Measurements from ENCODE around the gene INPP5A. TPM values are rescaled to one million over a fixed set of nuclear protein-coding genes. Genes with fewer than 3 reads are reported as not detected.
A peak's percentile ranks its signal among the peaks of the same experiment; 100 is the strongest.

INPP5A gene
- total and polyA plus RNA-seq, 2 of the 13 experiments (the other 11 are each of a cell fraction or from before 2014, with no cell fraction given) = 17.5 to 37.9 TPM

- H3K27ac ChIP-seq (ENCODE audit: extremely low read length, insufficient read depth, low read length) = no peak overlapping the region
- POLR2A ChIA-PET = no interaction called here
- DNase-seq (ENCODE audit: low spot score) (peak; percentile 21), FAIRE-seq (no peak), ATAC-seq (0 out of 3 replicates have a peak, but pooled peaks have one; percentile 14)
- no peak overlapping the region for H3K4me3 ChIP-seq (replicated peaks in 1 of 3; ENCODE audit: insufficient read depth in 1 of 3, low read depth in 2 of 3, low read length in 3 of 3)
- 88% methylated on average over 13 of the region's 14 CpGs for WGBS (ENCODE audit: low lambda C conversion rate)
- H4K20me1 ChIP-seq (ENCODE audit: insufficient read depth, low read length) = no peaks in the 10 kb centered on the region
- no peaks in the 10 kb centered on the region for H3K27me3 ChIP-seq (ENCODE audit: control insufficient read depth in 1 of 2, insufficient read depth in 2 of 2, low read length in 2 of 2)
- BruUV-seq (replicated peaks) = no TSS peak
- H3K9ac ChIP-seq (ENCODE audit: insufficient read depth, low read depth, low read length) = no peak overlapping the region
- no peaks in the 10 kb centered on the region for H3K79me2 ChIP-seq (ENCODE audit: insufficient read depth, low read length)
- intact Hi-C loops (cut with micrococcal nuclease; ENCODE audit: unreplicated experiment) (no loop called here), in situ Hi-C loops (cut with HindIII; ENCODE audit: extremely low pct_ligation_motif_present, low pct_unique_long_range_greater_than_20kb) (no loop called here)
- H2AFZ ChIP-seq (ENCODE audit: low read length) = no peak overlapping the region
- H3K4me1 ChIP-seq (ENCODE audit: insufficient read depth, low read length) = no peaks in the 10 kb centered on the region
- CTCF ChIA-PET (ENCODE audit: low intra/inter-chr PET ratio, low total read pairs) = no interaction called here
- peaks cover 0 to 6% of the 10 kb centered on the region in 2 experiments; a peak in 2 of 5 replicates for H3K36me3 ChIP-seq (replicated peaks in 1 of 2; ENCODE audit: control insufficient read depth in 1 of 2, insufficient read depth in 2 of 2, low read length in 2 of 2)
- H3K9me3 ChIP-seq (ENCODE audit: low read length) = peaks cover 11% of the 10 kb centered on the region; the same call in 1 of the 2 replicates
- H3K4me2 ChIP-seq (ENCODE audit: low read depth, low read length) = no peak overlapping the region
- no peak for TF ChIP-seq POLR2AphosphoS5 (IDR thresholded peaks at IDR 0.05; ENCODE audit: low read depth, low read length)
- no peak for TF ChIP-seq NFIC (IDR thresholded peaks at IDR 0.05; ENCODE audit: low read length)
- no peak for TF ChIP-seq SUZ12 (IDR thresholded peaks at IDR 0.05; ENCODE audit: low read depth, low read length)
- TF ChIP-seq ZNF362 (CRISPR knock-in tag; IDR thresholded peaks at IDR 0.05; ENCODE audit: borderline replicate concordance) = no peak
- TF ChIP-seq KDM6A (CRISPR knock-in tag; IDR thresholded peaks at IDR 0.05; ENCODE audit: low read depth) = no peak
- no peak for TF ChIP-seq ZFP82 (CRISPR knock-in tag; IDR thresholded peaks at IDR 0.05; ENCODE audit: borderline replicate concordance)
- TF ChIP-seq ZNF549 (CRISPR knock-in tag; IDR thresholded peaks at IDR 0.05) = no peak
- TF ChIP-seq DMAP1 (CRISPR knock-in tag; IDR thresholded peaks at IDR 0.05) = no peak
- TF ChIP-seq ISL2 (CRISPR knock-in tag; IDR thresholded peaks at IDR 0.05) = no peak
- TF ChIP-seq ZNF782 (CRISPR knock-in tag; IDR thresholded peaks at IDR 0.05; ENCODE audit: borderline replicate concordance) = no peak
- TF ChIP-seq HMGXB3 (CRISPR knock-in tag; IDR thresholded peaks at IDR 0.05; ENCODE audit: borderline replicate concordance) = no peak
- TF ChIP-seq ZBTB33 (CRISPR knock-in tag; IDR thresholded peaks at IDR 0.05) = peak; percentile 99
- no peak for TF ChIP-seq PBX3 (CRISPR knock-in tag; IDR thresholded peaks at IDR 0.05; ENCODE audit: borderline replicate concordance)
- TF ChIP-seq ZNF382 (CRISPR knock-in tag; IDR thresholded peaks at IDR 0.05; ENCODE audit: borderline replicate concordance) = no peak
- no peak for TF ChIP-seq SSRP1 (CRISPR knock-in tag; IDR thresholded peaks at IDR 0.05)
- no peak for TF ChIP-seq ZSCAN12 (CRISPR knock-in tag; IDR thresholded peaks at IDR 0.05)
- TF ChIP-seq RAD21 (CRISPR knock-in tag; IDR thresholded peaks at IDR 0.05) = no peak
- peak; percentile 59 for TF ChIP-seq HNF4A (CRISPR knock-in tag; IDR thresholded peaks at IDR 0.05)
Observed at GRCh38 chr10:132707121-132707775, 169.7 kb downstream of the INPP5A start.

Measured in HepG2 (cell line).